BJ (cell line): ENCODE data around the gene SSBP1. TPM values are rescaled to one million over a fixed set of nuclear protein-coding genes. Genes with fewer than 3 reads are reported as not detected.

ENCODE experiments used
- CTCF ChIA-PET: fragments of 350-600 bp; formaldehyde crosslinking; extraction: SDS; loops from one replicate; lab custom pipeline; 2021; ENCODE audit warnings: antibody characterized with exemption, inconsistent platforms; lab: Yijun Ruan, JAX
- POLR2A ChIA-PET: fragments of 300-600 bp; sonication (Branson Sonifier 250); formaldehyde crosslinking; extraction: SDS; loops from one replicate; lab custom pipeline; 2021; ENCODE audit warnings: antibody characterized with exemption; lab: Charles Lee
- DNase-seq: peaks from one replicate; pipeline ENCODE4 v3.0.0-alpha.2; 2011; ENCODE audit warnings: low read depth
- H3K27me3 ChIP-seq: 2 replicates; pipeline ENCODE4 v1.6.0; 2011; ENCODE audit warnings: low read length; ENCODE audit not compliant: control insufficient read depth, insufficient read depth
- H3K36me3 ChIP-seq: 2 replicates; pipeline ENCODE4 v1.5.1; 2011; ENCODE audit warnings: low read length; ENCODE audit not compliant: control insufficient read depth, insufficient read depth
- H3K4me3 ChIP-seq: 2 replicates; pipeline ENCODE4 v1.5.1; 2011; ENCODE audit warnings: low read depth, mild to moderate bottlenecking, control low read depth, low read length
- polyA plus RNA-seq: library from polyadenylated mRNA; depleted of rRNA; stranded (reverse); fragments of >200 nt; gene quantifications from 2 replicates; pipeline ENCODE4 v1.2.3, GENCODE V29; 2011
- TF ChIP-seq, protein P1 (sequence below): IDR thresholded peaks from 2 replicates; pipeline ENCODE4 v1.5.1; 2011; ENCODE audit warnings: low read depth, mild to moderate bottlenecking, control low read depth, inconsistent platforms, low read length, moderate library complexity; ENCODE audit not compliant: insufficient read depth

The SSBP1 gene
- polyA plus RNA-seq, 1 experiment: 55.0 TPM

DNA sequence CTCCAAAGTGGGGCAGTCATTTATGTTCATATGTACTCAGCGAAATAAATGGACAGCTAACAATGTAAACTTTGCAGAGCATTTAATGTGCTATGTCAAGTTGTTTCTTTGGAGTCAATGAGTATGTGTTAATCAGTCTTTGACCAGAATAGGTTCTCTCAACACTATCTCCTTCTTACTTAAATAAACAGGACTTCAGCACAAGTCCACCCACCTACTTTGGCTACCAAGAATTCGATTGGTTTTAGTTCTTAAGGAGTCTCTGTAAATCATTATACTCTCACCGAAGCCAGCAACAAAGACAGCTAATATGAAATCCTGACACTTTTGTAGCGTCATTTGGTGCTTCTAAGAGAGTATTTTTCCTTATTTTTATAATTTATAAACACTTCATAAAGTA, 23.1 kb upstream of the SSBP1 start:
- no peaks in the 10 kb centered on the region for H3K27me3 ChIP-seq
- no peaks in the 10 kb centered on the region for H3K36me3 ChIP-seq
- TF ChIP-seq, protein P1, sequence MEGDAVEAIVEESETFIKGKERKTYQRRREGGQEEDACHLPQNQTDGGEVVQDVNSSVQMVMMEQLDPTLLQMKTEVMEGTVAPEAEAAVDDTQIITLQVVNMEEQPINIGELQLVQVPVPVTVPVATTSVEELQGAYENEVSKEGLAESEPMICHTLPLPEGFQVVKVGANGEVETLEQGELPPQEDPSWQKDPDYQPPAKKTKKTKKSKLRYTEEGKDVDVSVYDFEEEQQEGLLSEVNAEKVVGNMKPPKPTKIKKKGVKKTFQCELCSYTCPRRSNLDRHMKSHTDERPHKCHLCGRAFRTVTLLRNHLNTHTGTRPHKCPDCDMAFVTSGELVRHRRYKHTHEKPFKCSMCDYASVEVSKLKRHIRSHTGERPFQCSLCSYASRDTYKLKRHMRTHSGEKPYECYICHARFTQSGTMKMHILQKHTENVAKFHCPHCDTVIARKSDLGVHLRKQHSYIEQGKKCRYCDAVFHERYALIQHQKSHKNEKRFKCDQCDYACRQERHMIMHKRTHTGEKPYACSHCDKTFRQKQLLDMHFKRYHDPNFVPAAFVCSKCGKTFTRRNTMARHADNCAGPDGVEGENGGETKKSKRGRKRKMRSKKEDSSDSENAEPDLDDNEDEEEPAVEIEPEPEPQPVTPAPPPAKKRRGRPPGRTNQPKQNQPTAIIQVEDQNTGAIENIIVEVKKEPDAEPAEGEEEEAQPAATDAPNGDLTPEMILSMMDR: no peak
- POLR2A ChIA-PET: no interaction called here
- CTCF ChIA-PET: interaction anchor here (0.8 to 1.3 kb wide), 2 partner anchors 12 to 22 kb away, joined by 3 to 4 read pairs; no protein-coding TSS in a partner anchor
- no peak for DNase-seq
- H3K4me3 ChIP-seq: no peak overlapping the region

DNA sequence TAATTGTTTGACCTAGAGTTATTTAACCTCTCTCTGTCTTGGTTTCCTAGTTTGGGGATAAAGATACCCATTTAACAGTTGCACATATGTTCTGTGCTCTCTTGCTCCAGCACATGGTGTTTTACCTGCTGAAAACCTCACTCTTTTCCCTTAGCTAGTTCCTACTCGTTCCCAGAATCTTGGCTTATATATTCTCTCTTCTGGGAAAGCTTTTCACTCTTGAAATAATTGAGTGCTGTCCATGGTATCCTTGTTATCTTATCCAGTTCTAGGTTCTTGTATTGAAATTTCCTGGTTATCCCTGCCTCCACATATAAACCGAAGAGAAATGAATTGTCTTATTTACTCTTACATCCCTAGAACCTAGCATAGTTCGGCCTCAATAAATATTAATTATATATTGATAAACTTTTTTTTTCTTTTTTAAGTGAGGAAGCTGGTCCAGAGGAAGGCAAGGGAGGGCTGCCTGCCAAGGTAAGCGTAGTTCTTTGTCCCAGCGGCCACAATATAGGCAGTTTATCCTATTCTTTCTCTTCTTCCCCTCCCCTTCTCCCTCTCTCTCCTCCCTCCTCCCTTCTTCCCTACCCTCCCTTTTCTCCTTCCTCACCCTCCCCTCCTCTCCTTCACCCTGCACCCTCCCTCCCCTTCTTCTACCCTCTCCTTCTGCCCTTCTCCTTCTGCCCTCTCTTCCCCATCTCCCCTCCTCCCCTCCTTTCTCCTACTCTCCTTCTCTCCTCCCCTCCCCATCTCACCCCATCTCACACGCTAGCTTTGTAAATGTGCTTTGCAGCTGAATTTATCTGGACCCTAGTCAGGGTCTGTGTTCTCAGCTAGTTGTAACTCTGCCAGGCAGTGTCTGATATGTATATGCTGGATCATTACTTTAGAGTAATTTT, 22.1 kb upstream of the SSBP1 start:
- TF ChIP-seq, protein P1: no peak
- Histone ChIP-seq H3K27me3 (no peaks in the 10 kb centered on the region), H3K4me3 (no peak overlapping the region), H3K36me3 (no peaks in the 10 kb centered on the region)
- POLR2A ChIA-PET: no interaction called here
- DNase-seq: no peak
- CTCF ChIA-PET: interaction anchor here (1.3 to 1.4 kb wide), 2 partner anchors 11 to 17 kb away, joined by 3 to 5 read pairs; no protein-coding TSS in a partner anchor

DNA sequence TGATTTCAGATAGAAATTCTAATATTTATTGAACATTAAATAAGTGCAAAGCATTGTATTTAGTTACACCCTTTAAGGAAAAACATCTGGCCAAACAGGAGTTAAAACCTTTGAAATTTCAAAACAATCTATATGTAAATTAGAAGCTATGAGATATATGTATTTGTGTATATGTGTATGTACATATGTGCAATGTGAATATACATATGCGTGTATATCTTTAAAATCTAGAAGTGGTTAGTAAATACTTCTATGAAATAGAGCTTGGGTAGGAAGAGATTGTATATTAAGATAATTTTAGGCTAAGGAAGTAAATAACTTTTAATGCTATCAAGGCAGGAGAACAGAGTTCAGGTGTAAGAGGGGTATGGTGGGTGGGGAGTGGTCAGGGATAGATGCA, 20.7 kb upstream of the SSBP1 start:
- TF ChIP-seq, protein P1: no peak
- Histone ChIP-seq H3K27me3 (no peaks in the 10 kb centered on the region), H3K36me3 (no peaks in the 10 kb centered on the region), H3K4me3 (no peak overlapping the region)
- POLR2A ChIA-PET: no interaction called here
- CTCF ChIA-PET: interaction anchor here (1.0 to 1.4 kb wide), 4 partner anchors 9 to 16 kb away, joined by 3 to 5 read pairs (median 4); partner anchors contain the start of gene WEE2
- DNase-seq: no peak

GRCh38 chr7:141722529-141722928, 15.6 kb upstream of the SSBP1 start:
- ChIA-PET POLR2A (no interaction called here), CTCF (interaction anchor here (1.7 kb wide), 1 partner anchor 16 kb away, joined by 7 read pairs; the partner anchor contains the start of gene SSBP1)
- DNase-seq: no peak

GRCh38 chr7:141729020-141729419, 9.1 kb upstream of the SSBP1 start:
- CTCF ChIA-PET: interaction anchor here (0.7 to 2.4 kb wide), 4 partner anchors 9 to 57 kb away, joined by 4 to 13 read pairs (median 4); partner anchors contain the start of gene SSBP1
- TF ChIP-seq, protein P1: no peak
- Histone ChIP-seq H3K27me3 (no peaks in the 10 kb centered on the region), H3K36me3 (no peaks in the 10 kb centered on the region), H3K4me3 (no peak overlapping the region)
- no peak for DNase-seq
- POLR2A ChIA-PET: no interaction called here

More at GRCh38 chr7:141722529-141722928, 15.6 kb upstream of the SSBP1 start:
- TF ChIP-seq, protein P1: no peak
- no peak overlapping the region for H3K4me3 ChIP-seq
- H3K36me3 ChIP-seq: no peaks in the 10 kb centered on the region
- no peaks in the 10 kb centered on the region for H3K27me3 ChIP-seq
